ENCODE results near the gene VPS39.

- no peak for TF ChIP-seq CTCF (IDR thresholded peaks at IDR 0.05; ENCODE audit: extremely low read depth in 1 of 2, insufficient read depth in 1 of 2, low read depth in 1 of 2, low read length in 2 of 2)
- TF ChIP-seq POLR2A (IDR thresholded peaks at IDR 0.05; ENCODE audit: low read depth, low read length): no peak
- TF ChIP-seq POLR2AphosphoS5 (IDR thresholded peaks at IDR 0.05; ENCODE audit: insufficient read depth, low read depth, low read length): no peak
- TF ChIP-seq JUN (IDR thresholded peaks at IDR 0.05; ENCODE audit: borderline replicate concordance, insufficient read depth, insufficient read length, low read depth): no peak
Observed at GRCh38 chr15:42123546-42123945, 84.6 kb downstream of the VPS39 start.
